Skin of body (tissue), 2 donors: ENCODE data around the gene SLIT1. TPM values are rescaled to one million over a fixed set of nuclear protein-coding genes. Genes with fewer than 3 reads are reported as not detected.
"Not testable (repeated sequence)": the region's sequence is repeated elsewhere in the genome, so short reads cannot be mapped to it uniquely, and the experiment has no call there.

Source experiments
- DNase-seq: peaks from one replicate; lab custom pipeline; 2025; lab: John Stamatoyannopoulos, UW
- total RNA-seq: library from RNA; depleted of rRNA; stranded (reverse); fragments of >200 nt; gene quantifications from one replicate; pipeline ENCODE4 v1.2.3, GENCODE V29; 2014

The SLIT1 gene
- total RNA-seq, 1 donor from 2014 or later = 0.59 TPM

DNA sequence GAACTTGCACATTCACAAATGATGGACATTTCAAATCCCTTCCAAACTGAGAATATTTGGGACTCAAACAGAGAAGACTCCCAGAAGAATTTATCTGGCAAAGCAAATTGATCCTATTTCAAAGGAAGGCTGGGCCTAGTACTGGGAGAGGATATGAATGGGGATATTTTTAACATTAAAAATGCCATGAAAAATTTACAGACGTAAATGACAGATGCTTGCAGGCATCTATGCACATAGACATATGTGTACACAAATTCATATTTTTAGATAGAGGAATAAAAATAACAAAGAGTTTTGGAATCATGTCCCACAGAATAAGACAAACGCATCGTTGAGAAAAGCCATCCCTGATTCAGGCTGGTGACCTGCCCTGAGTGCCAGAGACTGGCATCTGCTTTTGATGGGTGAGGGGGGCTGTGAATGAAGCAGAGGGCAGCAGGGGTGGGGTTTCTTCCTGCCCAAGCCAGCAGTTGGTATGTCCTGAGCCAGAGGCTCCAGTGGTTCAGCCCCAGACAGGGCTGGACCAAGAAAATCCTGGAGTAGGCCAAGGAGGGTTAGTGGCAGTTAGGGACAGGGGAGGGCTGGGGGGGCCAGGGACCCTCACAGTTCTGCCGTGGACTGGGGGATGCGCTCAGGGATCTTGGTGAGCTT lies 138.5 kb downstream of the SLIT1 start:
- no peak for DNase-seq

DNA sequence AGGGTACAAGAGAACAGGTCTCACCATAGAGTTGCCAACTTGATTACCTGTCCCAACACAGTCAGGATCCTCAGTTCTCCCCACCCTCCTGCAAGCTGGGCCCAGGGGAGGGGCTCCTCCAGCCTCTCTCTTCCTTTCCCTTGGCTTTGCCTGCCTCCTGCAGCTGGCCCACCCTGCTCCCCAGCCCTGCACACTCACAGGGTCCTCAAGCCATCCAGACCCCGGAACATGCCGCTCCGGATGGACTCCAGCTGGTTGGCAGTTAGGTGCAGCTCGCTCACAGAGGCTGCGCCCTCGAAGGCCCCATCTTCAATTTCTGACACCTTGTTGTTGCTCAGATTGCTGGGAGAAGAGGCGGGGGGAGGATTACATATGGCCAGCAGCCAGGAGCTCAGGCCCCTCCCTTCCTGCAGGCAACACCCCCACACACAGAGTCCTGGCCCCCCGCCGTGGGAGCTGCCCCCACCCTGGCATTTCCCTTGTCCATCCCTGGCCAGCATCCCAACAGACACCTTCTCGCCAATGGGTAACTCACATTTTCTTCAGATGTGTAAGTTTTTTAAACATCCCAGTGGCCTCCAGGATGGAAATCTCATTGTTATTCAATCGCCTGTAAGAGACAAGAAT lies 139.2 kb downstream of the SLIT1 start:
- no peak for DNase-seq

DNA sequence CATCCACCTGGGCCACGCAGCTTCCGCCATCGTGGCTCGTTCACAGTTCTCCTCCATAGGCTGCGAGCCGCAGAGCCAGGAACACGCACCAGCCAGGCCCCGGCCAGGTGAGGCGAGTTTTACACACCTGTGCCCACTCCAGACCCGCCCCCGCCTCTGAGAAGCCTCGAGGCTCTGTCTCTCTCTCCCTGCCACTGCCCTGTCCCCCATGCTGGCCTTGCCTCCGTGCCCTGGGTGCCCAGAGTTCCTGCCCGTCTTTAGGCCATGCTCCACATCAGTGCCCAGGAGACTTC lies 142.2 kb downstream of the SLIT1 start:
- DNase-seq = no peak

DNA sequence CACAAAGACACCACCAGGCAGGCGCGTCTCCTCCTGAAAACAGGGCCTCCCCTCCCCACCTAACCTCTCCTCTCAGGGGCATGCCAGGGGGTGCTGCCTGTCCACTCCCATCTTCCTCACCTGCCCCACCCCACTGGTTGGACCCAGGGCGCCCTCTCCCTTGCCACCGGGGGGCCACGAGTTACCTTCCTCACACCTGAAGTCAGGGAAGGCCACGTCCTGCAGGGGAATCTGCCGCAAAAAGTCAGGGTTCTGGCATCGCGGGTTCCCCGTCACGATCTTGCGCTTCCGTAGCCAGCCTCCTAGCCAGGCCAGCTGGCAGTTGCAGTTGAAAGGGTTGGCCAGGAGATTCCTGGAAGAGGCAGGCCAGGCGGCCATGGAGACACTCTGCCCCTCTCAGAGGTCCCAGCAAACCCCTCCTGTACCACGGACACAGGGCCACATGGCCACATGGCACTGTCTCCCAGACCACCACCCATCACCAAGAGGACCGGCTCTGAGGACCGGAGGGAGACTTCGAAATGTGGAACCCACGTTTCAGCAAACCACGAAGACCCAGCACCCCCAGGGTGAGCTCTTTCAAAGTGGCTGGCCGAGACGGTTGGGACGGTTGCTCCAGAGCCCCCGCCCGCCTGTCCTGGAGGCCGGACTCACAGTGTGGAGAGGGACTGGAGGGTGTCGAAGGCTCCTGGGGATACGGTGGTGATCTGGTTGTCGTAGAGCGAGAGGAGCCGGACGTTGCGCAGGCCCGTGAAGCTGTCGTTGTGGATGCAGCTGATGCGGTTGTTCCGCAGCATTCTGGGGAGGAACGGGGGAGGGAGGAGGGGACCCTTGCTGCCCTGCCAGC lies 142.8 kb downstream of the SLIT1 start:
- no peak for DNase-seq

DNA sequence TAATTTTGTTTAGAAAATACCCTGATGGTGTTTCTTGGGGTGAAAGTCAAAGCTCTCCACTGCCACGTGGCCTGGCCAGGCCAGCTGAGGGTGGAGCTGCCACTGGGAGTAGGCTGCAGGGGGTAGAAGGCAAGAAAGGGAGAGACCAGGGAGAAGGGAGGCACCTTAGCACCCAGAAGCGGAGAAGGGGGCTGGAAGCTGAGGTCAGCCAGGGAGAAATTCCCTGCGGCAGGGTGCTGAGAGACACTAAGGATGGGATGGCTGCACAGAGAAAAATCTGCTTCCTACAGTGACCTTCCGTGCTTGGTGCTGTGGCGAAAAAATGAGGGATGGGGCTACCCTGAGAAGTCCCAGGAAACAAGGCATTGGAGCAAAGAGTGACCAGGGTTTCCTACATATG lies 143.7 kb downstream of the SLIT1 start:
- DNase-seq = no peak

DNA sequence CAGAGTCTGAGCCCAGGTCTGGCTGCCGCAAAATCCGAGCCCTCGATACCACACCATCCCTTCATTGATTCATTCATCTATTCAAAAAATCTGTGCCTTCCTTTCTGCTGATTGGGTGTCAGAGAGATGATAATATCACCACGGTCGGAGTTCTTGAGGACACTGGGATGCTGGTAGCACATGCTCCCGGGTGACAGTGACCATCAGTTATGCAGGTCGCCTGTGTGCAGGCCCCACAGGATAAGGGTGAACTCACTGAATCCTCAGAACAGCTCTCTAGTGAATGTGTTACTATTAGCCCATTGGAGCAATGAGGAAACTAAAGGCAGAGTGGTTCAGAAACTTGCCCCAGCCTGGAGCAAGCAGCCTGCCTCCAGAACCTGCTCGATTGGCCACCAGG lies 145.1 kb downstream of the SLIT1 start:
- DNase-seq = no peak

DNA sequence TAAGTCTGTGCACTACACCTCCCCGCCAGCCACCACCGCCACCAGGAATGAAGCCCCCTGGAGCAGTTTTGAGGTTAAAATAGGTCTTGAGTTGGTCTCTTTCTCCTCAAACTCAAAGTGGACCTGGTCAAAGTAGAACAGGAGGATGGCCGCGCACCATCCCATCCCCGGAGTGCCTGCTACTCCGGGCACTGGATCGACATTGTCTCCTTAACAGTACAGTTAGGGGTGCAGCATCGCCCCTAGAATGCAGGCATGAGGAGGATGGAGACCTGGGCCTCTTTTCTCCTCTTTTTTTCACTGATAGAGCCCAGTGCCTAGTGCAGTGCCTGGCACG lies 145.5 kb downstream of the SLIT1 start:
- DNase-seq = no peak

DNA sequence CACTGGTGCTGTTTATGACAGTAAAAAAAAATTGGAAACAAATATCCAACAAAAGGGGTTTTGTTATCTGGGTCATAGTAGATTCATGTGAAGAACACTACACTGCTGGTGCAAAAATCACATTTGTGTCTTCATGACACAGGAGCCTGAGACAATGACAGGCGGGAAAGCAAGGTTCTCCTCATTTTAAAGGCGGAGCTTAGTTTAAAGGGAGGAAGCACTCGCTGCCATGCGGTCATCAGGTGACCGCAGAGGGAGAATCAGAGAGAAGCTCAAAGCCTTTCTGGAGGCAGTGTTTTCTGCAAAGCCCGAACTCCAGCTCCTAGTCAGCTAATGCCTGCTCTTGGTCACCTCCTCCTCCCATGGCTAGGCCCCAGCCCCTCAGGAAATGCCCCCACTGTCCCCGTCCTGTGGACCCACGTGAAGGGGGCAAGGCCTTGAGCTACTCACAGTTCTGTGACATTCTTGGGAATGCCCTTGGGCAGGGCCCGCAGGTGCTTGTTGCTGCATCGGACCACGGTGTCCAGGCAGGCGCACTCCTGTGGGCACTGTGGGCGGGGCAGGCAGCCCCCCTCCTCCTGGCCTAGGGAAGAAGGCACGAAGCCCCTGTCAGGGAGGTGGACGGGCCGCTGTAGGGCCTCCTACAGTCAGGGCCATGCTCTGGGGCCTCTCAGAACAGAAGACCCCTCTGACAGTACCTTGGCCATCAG lies 146.1 kb downstream of the SLIT1 start:
- no peak for DNase-seq

DNA sequence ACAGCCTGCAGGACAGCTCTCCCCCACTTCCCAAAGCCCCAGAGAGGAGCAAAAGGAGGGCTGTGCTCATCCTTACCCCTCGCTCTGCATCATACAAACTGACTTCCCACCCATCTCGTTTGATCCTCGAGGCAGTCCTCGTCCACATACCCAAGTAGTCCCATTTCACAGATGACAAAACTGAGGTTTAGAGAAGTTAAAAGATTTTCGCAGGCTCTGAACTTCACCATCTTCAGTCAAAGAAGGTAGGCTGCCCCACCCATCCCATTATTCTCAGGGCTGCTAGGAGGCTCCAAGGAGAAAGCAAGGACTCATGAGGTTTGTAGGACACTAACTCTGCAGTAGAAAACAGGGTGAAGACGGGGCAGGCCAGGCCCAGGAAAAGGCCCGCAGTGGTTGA lies 147.1 kb downstream of the SLIT1 start:
- DNase-seq = no peak

DNA sequence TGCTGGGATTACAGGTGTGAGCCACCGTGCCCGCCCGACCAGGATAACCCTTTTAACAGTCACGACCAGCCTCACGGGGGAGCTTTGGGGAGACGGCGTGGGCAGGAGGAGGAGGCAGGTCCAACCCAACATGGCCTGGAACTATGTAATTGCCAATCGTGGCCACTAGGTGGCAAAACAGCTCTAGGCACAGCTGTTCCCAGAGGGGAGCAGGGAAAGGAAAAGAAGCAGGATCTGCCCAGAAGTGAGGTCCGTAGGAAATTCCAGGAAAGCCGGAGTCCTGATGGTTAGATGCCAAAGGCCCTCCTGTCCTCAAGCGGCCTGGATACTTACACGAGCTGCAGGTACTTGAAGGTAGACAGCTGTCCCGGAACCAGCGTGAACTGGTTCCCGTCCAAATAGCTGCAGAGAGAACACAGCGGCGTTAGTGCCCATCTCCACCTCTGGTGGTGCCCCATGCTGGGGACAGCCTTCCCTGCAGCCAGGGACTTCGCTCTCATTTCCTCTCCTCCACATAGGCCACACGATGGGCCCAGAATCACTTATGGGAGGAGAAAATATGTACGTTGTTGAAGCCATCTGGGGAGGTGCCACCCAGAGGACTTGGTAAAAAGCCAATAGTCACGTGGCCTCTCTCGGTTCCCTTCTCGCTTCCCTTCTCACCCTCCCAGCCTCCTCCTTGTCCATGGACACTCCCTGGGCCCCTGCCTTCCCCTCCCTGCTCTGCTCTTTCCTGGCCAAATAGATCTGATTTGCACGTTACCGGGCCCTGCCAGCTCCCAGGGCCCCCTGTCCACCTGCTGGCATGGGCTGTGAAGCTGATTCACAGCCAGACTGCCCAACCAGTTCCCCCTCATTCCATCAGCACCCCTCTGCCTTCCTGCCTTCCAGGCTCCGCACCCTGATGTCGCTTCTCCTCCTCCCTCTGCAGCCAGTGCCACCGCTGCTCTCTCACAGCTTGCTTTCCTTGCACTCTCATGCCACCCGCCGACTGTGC lies 148.1 kb downstream of the SLIT1 start:
- DNase-seq = peak; percentile 17

DNA sequence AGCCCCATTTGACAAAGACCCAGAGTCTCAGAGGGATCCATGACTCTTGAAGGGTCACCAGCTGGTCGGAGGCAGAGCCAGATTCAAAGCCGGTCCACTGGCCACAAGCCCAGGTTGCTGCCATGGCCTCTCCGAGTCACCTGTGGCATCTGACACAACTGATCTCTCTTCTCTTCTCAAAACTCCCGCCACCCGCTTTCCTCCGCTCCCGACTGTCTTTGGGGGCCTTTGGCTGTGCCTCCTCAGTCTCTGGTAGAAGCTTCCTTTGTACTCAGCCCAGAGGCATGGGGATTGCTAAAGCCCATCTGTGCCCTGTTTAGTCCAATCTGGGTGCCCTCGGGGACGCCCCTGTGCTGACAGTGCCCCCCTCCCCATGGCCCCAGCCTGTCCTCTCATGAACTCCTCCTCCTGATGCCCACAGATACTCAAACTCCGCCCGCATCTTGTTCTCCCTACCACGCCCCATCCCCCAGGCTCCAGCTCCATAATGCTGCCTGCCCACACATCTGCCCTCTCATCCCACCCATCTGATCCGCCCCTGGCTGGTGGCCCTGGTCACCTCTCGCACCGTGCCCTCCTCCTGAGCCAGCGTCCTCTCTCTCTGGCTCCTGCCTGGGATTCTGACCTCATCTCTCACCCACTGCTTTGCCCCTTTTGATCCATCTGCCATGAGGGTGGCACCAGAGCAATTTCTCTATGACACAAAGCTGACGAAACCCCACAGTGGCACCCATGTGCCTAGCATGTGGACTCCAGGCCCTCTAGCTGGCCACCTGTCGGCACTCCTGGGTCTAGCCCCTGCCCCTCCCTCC lies 150.6 kb downstream of the SLIT1 start:
- no peak for DNase-seq

DNA sequence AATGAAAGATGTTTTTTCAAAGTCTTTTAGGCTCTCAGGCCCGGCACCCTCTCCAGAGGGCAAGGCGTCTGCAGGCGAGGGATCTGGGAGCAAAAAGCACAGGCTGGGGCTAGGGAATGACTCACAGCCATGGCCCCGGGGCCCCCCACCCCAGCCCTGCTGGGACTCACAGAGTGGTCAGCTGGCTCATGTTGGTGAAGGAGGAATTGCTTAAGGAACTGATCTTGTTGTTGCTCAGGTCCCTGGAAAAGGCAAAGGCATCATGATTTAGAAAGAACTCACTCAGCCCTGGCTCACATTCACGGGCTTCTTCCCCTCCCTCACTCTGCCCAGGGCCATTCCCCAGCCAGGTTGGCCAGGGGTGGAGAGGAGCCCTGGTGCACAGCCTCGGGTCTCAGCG lies 151.5 kb downstream of the SLIT1 start:
- DNase-seq = no peak

DNA sequence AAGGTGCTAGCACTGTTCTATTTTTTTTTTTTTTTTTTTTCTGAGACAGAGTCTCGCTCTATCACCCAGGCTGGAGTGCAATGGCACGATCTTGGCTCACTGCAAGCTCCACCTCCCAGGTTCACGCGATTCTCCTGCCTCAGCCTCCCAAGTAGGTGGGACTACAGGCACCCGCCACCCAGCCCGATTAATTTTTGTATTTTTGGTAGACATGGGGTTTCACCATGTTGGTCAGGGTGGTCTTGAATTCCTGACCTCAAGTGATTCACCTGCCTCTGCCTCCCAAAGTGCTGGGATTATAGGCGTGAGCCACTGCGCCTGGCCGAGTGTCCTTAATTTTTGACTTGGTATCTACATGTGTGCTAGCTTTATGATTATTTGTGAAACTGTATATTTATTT lies 151.9 kb downstream of the SLIT1 start:
- DNase-seq = not testable (repeated sequence)

DNA sequence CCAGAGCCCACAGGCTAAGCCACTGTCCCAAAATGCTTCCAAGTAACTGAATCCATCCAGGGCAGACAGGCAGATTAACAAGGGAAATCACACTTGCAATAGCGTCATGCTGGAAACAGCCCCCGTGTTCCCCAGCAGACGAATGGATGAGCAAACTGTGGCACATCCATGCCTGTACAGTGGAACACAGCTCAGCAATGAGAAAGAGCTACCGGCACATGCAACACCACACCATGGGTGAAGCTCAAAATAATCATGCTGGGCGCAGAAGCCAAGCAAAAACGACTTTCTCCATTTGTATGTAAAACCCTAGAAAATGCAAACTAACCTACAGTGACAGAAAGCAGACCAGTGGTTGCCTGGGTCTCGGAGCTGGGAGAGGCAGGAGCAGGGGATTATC lies 153.1 kb downstream of the SLIT1 start:
- no peak for DNase-seq

DNA sequence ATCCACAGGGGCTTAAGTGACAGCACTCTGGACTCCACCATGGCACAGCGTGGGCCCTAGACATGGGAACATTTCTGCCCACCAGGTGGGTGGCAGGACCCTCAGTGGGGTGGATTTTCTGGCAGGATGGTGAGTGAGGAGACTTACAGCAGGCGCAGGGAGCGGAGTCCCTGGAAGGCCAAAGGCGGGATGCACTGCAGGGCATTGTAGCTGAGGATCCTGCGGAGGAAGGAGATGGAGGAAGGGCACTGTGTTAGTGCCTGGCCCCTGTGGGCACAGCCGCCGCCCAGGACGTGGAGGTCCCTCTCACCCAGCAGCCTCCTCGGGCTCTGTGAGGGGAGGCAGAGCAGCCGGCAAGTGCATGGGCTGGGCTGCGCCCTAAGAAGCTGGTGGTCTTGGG lies 154.3 kb downstream of the SLIT1 start:
- DNase-seq = no peak

DNA sequence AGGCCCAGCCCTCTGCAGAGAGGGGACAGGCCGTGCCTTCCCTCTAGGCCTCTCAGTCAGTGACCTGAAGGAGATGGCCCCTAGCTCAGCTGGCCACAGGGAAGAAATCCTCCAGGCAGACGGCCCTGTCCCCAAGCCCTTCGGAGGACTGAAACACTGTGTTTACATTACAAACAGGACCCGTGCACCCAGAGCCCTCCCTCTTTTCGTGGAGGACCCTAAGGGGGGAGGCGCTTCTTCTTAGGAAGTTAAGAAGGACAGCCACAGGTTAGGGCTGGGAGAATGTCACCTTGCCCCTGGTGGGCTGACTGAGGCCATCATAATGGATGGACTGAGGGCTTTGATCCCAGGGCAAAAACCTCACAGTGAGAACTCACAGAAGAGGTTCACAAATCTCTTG lies 154.9 kb downstream of the SLIT1 start:
- DNase-seq = no peak

DNA sequence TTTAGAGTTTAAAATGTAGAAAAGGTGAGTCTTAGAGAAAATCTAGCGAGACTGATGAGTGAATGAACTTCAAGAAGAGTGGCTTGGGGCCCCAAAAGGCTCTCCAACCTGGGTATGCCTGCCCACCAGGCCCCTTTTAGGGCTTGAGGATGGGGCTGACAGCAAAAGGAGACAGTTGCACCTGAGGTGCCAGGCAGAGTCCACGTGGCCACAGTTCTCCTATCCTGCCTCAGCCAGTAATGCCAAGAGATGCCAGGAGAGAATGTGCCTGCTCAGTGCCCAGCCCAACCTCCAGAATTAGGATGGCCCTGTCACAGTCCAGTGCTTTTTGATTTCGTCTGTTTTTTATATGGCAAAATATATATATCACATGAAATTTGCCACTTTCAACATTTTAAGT lies 156.5 kb downstream of the SLIT1 start:
- DNase-seq = no peak

DNA sequence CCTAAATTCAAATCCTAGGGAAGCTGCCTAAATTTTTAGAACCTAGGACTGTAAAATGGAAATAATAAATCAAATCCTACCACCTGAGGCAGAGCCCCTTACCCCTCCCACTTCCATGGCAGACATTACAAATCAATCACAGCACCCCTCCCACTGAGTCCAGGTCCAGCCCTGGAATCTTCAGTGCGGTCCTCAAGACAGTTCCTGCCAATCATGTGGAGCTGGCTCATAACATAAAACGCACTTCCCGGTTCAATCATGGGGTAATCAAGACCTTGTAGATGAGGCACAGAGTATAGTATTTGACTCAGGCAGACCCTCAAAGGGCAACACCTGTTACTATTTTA lies 157.0 kb downstream of the SLIT1 start:
- DNase-seq = no peak

DNA sequence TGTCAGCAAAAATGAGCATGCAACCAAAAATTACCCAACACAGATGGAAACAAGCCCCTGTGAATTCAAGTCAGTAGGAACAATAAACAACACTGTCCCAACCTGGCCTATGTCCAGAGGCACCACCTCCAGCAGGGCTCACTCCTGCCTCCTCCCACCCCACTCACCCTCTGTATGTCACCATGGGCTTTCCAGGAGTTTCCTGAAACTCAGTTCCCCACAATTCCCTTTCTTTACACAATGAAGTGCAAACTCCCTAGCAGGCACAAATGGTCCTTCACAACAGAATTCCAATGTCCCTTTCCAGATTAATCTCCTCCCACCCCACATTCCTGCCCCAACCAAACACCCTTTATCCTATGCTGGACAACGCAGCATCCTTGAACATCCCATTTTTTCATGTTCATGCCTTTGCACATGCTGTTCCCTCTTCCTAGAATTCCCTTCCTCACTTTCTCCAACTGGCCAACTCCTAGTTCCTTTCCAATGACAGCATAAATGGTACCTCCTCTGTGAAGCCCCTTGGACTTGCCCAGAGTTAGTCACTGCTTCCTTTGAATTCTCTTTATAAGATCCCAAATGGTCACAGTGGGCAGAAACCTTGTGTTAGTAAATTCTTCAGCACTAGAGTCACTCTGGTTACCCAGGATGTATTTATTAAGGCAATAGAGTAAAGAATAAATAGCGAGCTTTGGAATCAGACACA lies 157.5 kb downstream of the SLIT1 start:
- DNase-seq = no peak
